Measurements from ENCODE around the gene TOM1. TPM values are rescaled to one million over a fixed set of nuclear protein-coding genes. Genes with fewer than 3 reads are reported as not detected.

Gene TOM1
- polyA plus RNA-seq, 1 of the 3 experiments (the other 2 are of a cell fraction), result 26.9 TPM

DNA sequence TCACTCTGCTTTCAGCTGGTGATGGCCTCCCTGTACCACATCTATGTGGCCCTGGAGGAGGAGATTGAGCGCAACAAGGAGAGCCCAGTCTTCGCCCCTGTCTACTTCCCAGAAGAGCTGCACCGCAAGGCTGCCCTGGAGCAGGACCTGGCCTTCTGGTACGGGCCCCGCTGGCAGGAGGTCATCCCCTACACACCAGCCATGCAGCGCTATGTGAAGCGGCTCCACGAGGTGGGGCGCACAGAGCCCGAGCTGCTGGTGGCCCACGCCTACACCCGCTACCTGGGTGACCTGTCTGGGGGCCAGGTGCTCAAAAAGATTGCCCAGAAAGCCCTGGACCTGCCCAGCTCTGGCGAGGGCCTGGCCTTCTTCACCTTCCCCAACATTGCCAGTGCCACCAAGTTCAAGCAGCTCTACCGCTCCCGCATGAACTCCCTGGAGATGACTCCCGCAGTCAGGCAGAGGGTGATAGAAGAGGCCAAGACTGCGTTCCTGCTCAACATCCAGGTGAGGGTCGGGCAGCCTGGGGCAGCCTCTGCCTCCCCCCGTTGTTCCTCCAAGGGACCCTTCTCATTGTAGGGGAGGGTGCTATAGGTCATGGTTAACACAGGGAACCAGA lies 87.1 kb downstream of the TOM1 start:
- Histone ChIP-seq H3K27ac (ENCODE audit: low read depth in 2 of 2, low read length in 1 of 2) (no peak overlapping the region), H3K79me2 (ENCODE audit: insufficient read depth) (no peaks in the 10 kb centered on the region; the same call in 1 of the 2 replicates), H4K20me1 (ENCODE audit: insufficient read depth) (no peaks in the 10 kb centered on the region), H3F3A (replicated peaks; ENCODE audit: insufficient read depth) (no peaks in the 10 kb centered on the region), H3K4me1 (ENCODE audit: control insufficient read depth in 1 of 2, insufficient read depth in 2 of 2, low read depth in 1 of 2, low read length in 1 of 2) (peaks cover 0 to 3% of the 10 kb centered on the region in 2 experiments; a peak in 1 of 4 replicates), H3K36me3 (replicated peaks in 1 of 2; ENCODE audit: control insufficient read depth in 1 of 2, insufficient read depth in 2 of 2, low read length in 1 of 2) (peaks cover 0 to 14% of the 10 kb centered on the region in 2 experiments), H2AFZ (ENCODE audit: low read depth) (no peak overlapping the region), H3K9me2 (no peaks in the 10 kb centered on the region), H3K4me2 (no peak overlapping the region), H3K27me3 (ENCODE audit: insufficient read depth) (no peaks in the 10 kb centered on the region), H3K4me3 (ENCODE audit: low read depth in 2 of 2, low read length in 1 of 2) (no peak overlapping the region), H3K9me3 (no peaks in the 10 kb centered on the region), H3K9ac (no peak overlapping the region)
- POLR2A ChIA-PET, result no interaction called here
- CTCF ChIA-PET, result interaction anchor here (0.9 to 1.4 kb wide), 3 partner anchors 12 to 82 kb away, joined by 3 to 4 read pairs (median 3); no protein-coding TSS in a partner anchor
- TF ChIP-seq MEF2A (IDR thresholded peaks at IDR 0.05; ENCODE audit: borderline replicate concordance, low read depth) (no peak), GABPA (IDR thresholded peaks at IDR 0.05; ENCODE audit: low read depth) (no peak), SMC3 (IDR thresholded peaks at IDR 0.05; ENCODE audit: low read depth, low read length) (no peak), RXRA (IDR thresholded peaks at IDR 0.05; ENCODE audit: borderline replicate concordance, low read depth) (no peak), YY1 (IDR thresholded peaks at IDR 0.05; ENCODE audit: low read depth) (no peak), FOXJ3 (CRISPR knock-in tag; IDR thresholded peaks at IDR 0.05) (no peak), TAF1 (IDR thresholded peaks at IDR 0.05; ENCODE audit: borderline replicate concordance, low read depth, low read length) (no peak), RAD21 (IDR thresholded peaks at IDR 0.05; ENCODE audit: low read length) (no peak), ELF1 (IDR thresholded peaks at IDR 0.05) (no peak), FOSL2 (IDR thresholded peaks at IDR 0.05; ENCODE audit: borderline replicate concordance, low read depth) (no peak), GATA2 (CRISPR knock-in tag; IDR thresholded peaks at IDR 0.05) (no peak), FOXM1 (IDR thresholded peaks at IDR 0.05; ENCODE audit: low read depth) (no peak), TCF12 (IDR thresholded peaks at IDR 0.05) (no peak)
- TF ChIP-seq, protein P1, sequence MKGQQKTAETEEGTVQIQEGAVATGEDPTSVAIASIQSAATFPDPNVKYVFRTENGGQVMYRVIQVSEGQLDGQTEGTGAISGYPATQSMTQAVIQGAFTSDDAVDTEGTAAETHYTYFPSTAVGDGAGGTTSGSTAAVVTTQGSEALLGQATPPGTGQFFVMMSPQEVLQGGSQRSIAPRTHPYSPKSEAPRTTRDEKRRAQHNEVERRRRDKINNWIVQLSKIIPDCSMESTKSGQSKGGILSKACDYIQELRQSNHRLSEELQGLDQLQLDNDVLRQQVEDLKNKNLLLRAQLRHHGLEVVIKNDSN (IDR thresholded peaks at IDR 0.05; ENCODE audit: borderline replicate concordance, low read depth), result no peak
- TF ChIP-seq, protein P2, sequence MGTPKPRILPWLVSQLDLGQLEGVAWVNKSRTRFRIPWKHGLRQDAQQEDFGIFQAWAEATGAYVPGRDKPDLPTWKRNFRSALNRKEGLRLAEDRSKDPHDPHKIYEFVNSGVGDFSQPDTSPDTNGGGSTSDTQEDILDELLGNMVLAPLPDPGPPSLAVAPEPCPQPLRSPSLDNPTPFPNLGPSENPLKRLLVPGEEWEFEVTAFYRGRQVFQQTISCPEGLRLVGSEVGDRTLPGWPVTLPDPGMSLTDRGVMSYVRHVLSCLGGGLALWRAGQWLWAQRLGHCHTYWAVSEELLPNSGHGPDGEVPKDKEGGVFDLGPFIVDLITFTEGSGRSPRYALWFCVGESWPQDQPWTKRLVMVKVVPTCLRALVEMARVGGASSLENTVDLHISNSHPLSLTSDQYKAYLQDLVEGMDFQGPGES (IDR thresholded peaks at IDR 0.05; ENCODE audit: low read depth, low read length), result no peak
- TF ChIP-seq, protein P3, sequence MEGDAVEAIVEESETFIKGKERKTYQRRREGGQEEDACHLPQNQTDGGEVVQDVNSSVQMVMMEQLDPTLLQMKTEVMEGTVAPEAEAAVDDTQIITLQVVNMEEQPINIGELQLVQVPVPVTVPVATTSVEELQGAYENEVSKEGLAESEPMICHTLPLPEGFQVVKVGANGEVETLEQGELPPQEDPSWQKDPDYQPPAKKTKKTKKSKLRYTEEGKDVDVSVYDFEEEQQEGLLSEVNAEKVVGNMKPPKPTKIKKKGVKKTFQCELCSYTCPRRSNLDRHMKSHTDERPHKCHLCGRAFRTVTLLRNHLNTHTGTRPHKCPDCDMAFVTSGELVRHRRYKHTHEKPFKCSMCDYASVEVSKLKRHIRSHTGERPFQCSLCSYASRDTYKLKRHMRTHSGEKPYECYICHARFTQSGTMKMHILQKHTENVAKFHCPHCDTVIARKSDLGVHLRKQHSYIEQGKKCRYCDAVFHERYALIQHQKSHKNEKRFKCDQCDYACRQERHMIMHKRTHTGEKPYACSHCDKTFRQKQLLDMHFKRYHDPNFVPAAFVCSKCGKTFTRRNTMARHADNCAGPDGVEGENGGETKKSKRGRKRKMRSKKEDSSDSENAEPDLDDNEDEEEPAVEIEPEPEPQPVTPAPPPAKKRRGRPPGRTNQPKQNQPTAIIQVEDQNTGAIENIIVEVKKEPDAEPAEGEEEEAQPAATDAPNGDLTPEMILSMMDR (IDR thresholded peaks at IDR 0.05), result no peak
- TF ChIP-seq, protein P4, sequence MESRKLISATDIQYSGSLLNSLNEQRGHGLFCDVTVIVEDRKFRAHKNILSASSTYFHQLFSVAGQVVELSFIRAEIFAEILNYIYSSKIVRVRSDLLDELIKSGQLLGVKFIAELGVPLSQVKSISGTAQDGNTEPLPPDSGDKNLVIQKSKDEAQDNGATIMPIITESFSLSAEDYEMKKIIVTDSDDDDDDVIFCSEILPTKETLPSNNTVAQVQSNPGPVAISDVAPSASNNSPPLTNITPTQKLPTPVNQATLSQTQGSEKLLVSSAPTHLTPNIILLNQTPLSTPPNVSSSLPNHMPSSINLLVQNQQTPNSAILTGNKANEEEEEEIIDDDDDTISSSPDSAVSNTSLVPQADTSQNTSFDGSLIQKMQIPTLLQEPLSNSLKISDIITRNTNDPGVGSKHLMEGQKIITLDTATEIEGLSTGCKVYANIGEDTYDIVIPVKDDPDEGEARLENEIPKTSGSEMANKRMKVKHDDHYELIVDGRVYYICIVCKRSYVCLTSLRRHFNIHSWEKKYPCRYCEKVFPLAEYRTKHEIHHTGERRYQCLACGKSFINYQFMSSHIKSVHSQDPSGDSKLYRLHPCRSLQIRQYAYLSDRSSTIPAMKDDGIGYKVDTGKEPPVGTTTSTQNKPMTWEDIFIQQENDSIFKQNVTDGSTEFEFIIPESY (IDR thresholded peaks at IDR 0.05; ENCODE audit: borderline replicate concordance, low read depth), result no peak
- 93% methylated on average over 7 of the region's 19 CpGs for WGBS (ENCODE audit: low lambda C conversion rate)
- no peak for DNase-seq

Measured in SK-N-SH (cell line).